ENCODE data around the gene ANO2.
"Not testable (repeated sequence)": the region's sequence is repeated elsewhere in the genome, so short reads cannot be mapped to it uniquely, and the experiment has no call there.

ANO2 gene

GRCh38 chr12:5901416-5901815 is 43.6 kb downstream of the ANO2 start:
- Histone ChIP-seq H3K36me3 (ENCODE audit: insufficient read depth, insufficient read length, low read length) (no peaks in the 10 kb centered on the region), H3K4me1 (ENCODE audit: insufficient read depth, insufficient read length) (peaks cover 12% of the 10 kb centered on the region), H3K4me3 (ENCODE audit: insufficient read length, low read depth) (no peak overlapping the region), H3K27me3 (ENCODE audit: insufficient read depth, insufficient read length) (no peaks in the 10 kb centered on the region), H3K9me3 (ENCODE audit: insufficient read depth, low read length) (no peaks in the 10 kb centered on the region), H3K9ac (ENCODE audit: insufficient read length, low read depth) (no peak overlapping the region)
- TF ChIP-seq ZNF274 (IDR thresholded peaks at IDR 0.05; ENCODE audit: low read depth, low read length) (no peak), SUZ12 (IDR thresholded peaks at IDR 0.05; ENCODE audit: extremely low read depth, insufficient read depth, insufficient read length) (no peak), YY1 (IDR thresholded peaks at IDR 0.05; ENCODE audit: insufficient read depth, insufficient read length) (no peak)
- no peak for DNase-seq (ENCODE audit: low read depth, low spot score)

GRCh38 chr12:5900533-5901205 is 44.4 kb downstream of the ANO2 start:
- no peaks in the 10 kb centered on the region for H3K9me3 ChIP-seq (ENCODE audit: insufficient read depth, low read length)
- TF ChIP-seq SUZ12 (IDR thresholded peaks at IDR 0.05; ENCODE audit: extremely low read depth, insufficient read depth, insufficient read length) (no peak), ZNF274 (IDR thresholded peaks at IDR 0.05; ENCODE audit: low read depth, low read length) (no peak), YY1 (IDR thresholded peaks at IDR 0.05; ENCODE audit: insufficient read depth, insufficient read length) (no peak)
- no peaks in the 10 kb centered on the region for H3K27me3 ChIP-seq (ENCODE audit: insufficient read depth, insufficient read length)
- no peak for DNase-seq (ENCODE audit: low read depth, low spot score)
- peaks cover 12% of the 10 kb centered on the region for H3K4me1 ChIP-seq (ENCODE audit: insufficient read depth, insufficient read length)
- H3K9ac ChIP-seq (ENCODE audit: insufficient read length, low read depth): no peak overlapping the region
- H3K36me3 ChIP-seq (ENCODE audit: insufficient read depth, insufficient read length, low read length): no peaks in the 10 kb centered on the region
- no peak overlapping the region for H3K4me3 ChIP-seq (ENCODE audit: insufficient read length, low read depth)

GRCh38 chr12:5900076-5900475 is 45.0 kb downstream of the ANO2 start:
- H3K9me3 ChIP-seq (ENCODE audit: insufficient read depth, low read length): no peaks in the 10 kb centered on the region

DNA sequence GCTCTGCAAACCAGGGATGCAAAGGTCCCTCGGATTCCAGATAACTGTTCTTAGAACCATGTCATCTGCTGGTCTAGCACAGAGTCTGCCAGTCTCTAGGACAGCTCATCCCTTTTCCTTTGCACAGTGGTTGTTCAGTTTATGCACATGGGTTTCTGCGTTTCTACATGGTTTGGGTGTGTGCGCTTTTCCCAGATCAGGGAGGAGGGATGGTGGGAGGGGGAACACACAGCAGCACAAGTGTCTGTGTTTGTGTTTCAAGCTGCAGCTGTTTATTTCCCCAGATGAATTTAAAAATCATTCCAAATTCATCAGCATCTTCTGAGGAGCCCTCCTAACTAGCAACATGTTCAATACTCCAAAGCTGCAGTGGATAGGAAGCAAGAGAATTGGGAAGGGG is 45.4 kb downstream of the ANO2 start:
- H3K27me3 ChIP-seq (ENCODE audit: insufficient read depth, insufficient read length): no peaks in the 10 kb centered on the region
- H3K4me3 ChIP-seq (ENCODE audit: insufficient read length, low read depth): no peak overlapping the region
- no peak for DNase-seq (ENCODE audit: low read depth, low spot score)
- H3K4me1 ChIP-seq (ENCODE audit: insufficient read depth, insufficient read length): peaks cover 12% of the 10 kb centered on the region
- H3K9me3 ChIP-seq (ENCODE audit: insufficient read depth, low read length): no peaks in the 10 kb centered on the region
- TF ChIP-seq SUZ12 (IDR thresholded peaks at IDR 0.05; ENCODE audit: extremely low read depth, insufficient read depth, insufficient read length) (no peak), ZNF274 (IDR thresholded peaks at IDR 0.05; ENCODE audit: low read depth, low read length) (no peak), YY1 (IDR thresholded peaks at IDR 0.05; ENCODE audit: insufficient read depth, insufficient read length) (no peak)
- no peak overlapping the region for H3K9ac ChIP-seq (ENCODE audit: insufficient read length, low read depth)
- H3K36me3 ChIP-seq (ENCODE audit: insufficient read depth, insufficient read length, low read length): no peaks in the 10 kb centered on the region

More at GRCh38 chr12:5900076-5900475, 45.0 kb downstream of the ANO2 start:
- Histone ChIP-seq H3K9ac (ENCODE audit: insufficient read length, low read depth) (no peak overlapping the region), H3K27me3 (ENCODE audit: insufficient read depth, insufficient read length) (no peaks in the 10 kb centered on the region), H3K4me3 (ENCODE audit: insufficient read length, low read depth) (no peak overlapping the region), H3K4me1 (ENCODE audit: insufficient read depth, insufficient read length) (peaks cover 12% of the 10 kb centered on the region), H3K36me3 (ENCODE audit: insufficient read depth, insufficient read length, low read length) (no peaks in the 10 kb centered on the region)
- TF ChIP-seq ZNF274 (IDR thresholded peaks at IDR 0.05; ENCODE audit: low read depth, low read length) (no peak), YY1 (IDR thresholded peaks at IDR 0.05; ENCODE audit: insufficient read depth, insufficient read length) (no peak), SUZ12 (IDR thresholded peaks at IDR 0.05; ENCODE audit: extremely low read depth, insufficient read depth, insufficient read length) (no peak)
- no peak for DNase-seq (ENCODE audit: low read depth, low spot score)

GRCh38 chr12:5898874-5899273 is 46.2 kb downstream of the ANO2 start:
- DNase-seq (ENCODE audit: low read depth, low spot score): no peak
- no peaks in the 10 kb centered on the region for H3K27me3 ChIP-seq (ENCODE audit: insufficient read depth, insufficient read length)
- no peaks in the 10 kb centered on the region for H3K36me3 ChIP-seq (ENCODE audit: insufficient read depth, insufficient read length, low read length)
- H3K9ac ChIP-seq (ENCODE audit: insufficient read length, low read depth): no peak overlapping the region
- TF ChIP-seq YY1 (IDR thresholded peaks at IDR 0.05; ENCODE audit: insufficient read depth, insufficient read length): no peak
- no peak for TF ChIP-seq SUZ12 (IDR thresholded peaks at IDR 0.05; ENCODE audit: extremely low read depth, insufficient read depth, insufficient read length)
- TF ChIP-seq ZNF274 (IDR thresholded peaks at IDR 0.05; ENCODE audit: low read depth, low read length): no peak
- H3K4me3 ChIP-seq (ENCODE audit: insufficient read length, low read depth): no peak overlapping the region
- H3K4me1 ChIP-seq (ENCODE audit: insufficient read depth, insufficient read length): peaks cover 7% of the 10 kb centered on the region
- H3K9me3 ChIP-seq (ENCODE audit: insufficient read depth, low read length): no peaks in the 10 kb centered on the region

GRCh38 chr12:5889381-5890047 is 55.5 kb downstream of the ANO2 start:
- no peak for TF ChIP-seq ZNF274 (IDR thresholded peaks at IDR 0.05; ENCODE audit: low read depth, low read length)
- no peak for TF ChIP-seq SUZ12 (IDR thresholded peaks at IDR 0.05; ENCODE audit: extremely low read depth, insufficient read depth, insufficient read length)
- TF ChIP-seq YY1 (IDR thresholded peaks at IDR 0.05; ENCODE audit: insufficient read depth, insufficient read length): no peak
- no peaks in the 10 kb centered on the region for H3K27me3 ChIP-seq (ENCODE audit: insufficient read depth, insufficient read length)
- no peak overlapping the region for H3K4me3 ChIP-seq (ENCODE audit: insufficient read length, low read depth)
- no peak overlapping the region for H3K9ac ChIP-seq (ENCODE audit: insufficient read length, low read depth)
- H3K4me1 ChIP-seq (ENCODE audit: insufficient read depth, insufficient read length): no peaks in the 10 kb centered on the region
- H3K36me3 ChIP-seq (ENCODE audit: insufficient read depth, insufficient read length, low read length): no peaks in the 10 kb centered on the region
- no peak for DNase-seq (ENCODE audit: low read depth, low spot score)
- H3K9me3 ChIP-seq (ENCODE audit: insufficient read depth, low read length): peaks cover 25% of the 10 kb centered on the region; the same call in 1 of the 2 replicates

- H3K9me3 ChIP-seq (ENCODE audit: insufficient read depth, low read length): peaks cover 25% of the 10 kb centered on the region; the same call in 1 of the 2 replicates
- no peak for TF ChIP-seq YY1 (IDR thresholded peaks at IDR 0.05; ENCODE audit: insufficient read depth, insufficient read length)
- no peak for TF ChIP-seq ZNF274 (IDR thresholded peaks at IDR 0.05; ENCODE audit: low read depth, low read length)
- TF ChIP-seq SUZ12 (IDR thresholded peaks at IDR 0.05; ENCODE audit: extremely low read depth, insufficient read depth, insufficient read length): no peak
- no peaks in the 10 kb centered on the region for H3K27me3 ChIP-seq (ENCODE audit: insufficient read depth, insufficient read length)
- H3K4me1 ChIP-seq (ENCODE audit: insufficient read depth, insufficient read length): no peaks in the 10 kb centered on the region
- no peak for DNase-seq (ENCODE audit: low read depth, low spot score)
- no peak overlapping the region for H3K9ac ChIP-seq (ENCODE audit: insufficient read length, low read depth)
- H3K36me3 ChIP-seq (ENCODE audit: insufficient read depth, insufficient read length, low read length): no peaks in the 10 kb centered on the region
- H3K4me3 ChIP-seq (ENCODE audit: insufficient read length, low read depth): no peak overlapping the region
Observed at GRCh38 chr12:5888816-5889315, 56.2 kb downstream of the ANO2 start.

- H3K9me3 ChIP-seq (ENCODE audit: insufficient read depth, low read length): peaks cover 25% of the 10 kb centered on the region; the same call in 1 of the 2 replicates
- not testable (repeated sequence) for H3K36me3 ChIP-seq (ENCODE audit: insufficient read depth, insufficient read length, low read length); H3K4me1 ChIP-seq (ENCODE audit: insufficient read depth, insufficient read length); H3K27me3 ChIP-seq (ENCODE audit: insufficient read depth, insufficient read length); H3K4me3 ChIP-seq (ENCODE audit: insufficient read length, low read depth); H3K9ac ChIP-seq (ENCODE audit: insufficient read length, low read depth); DNase-seq (ENCODE audit: low read depth, low spot score)
Observed at GRCh38 chr12:5887819-5888218, 57.2 kb downstream of the ANO2 start.
